NCI-H774 (cell line): ENCODE measurements around the gene ABL1.
"Not testable (repeated sequence)": the region's sequence is repeated elsewhere in the genome, so short reads cannot be mapped to it uniquely, and the experiment has no call there.

ENCODE experiments used
- DNase-seq: peaks from one replicate; lab custom pipeline; 2025; lab: John Stamatoyannopoulos, UW

The ABL1 gene

GRCh38 chr9:130825351-130825651 lies 9.8 kb upstream of the ABL1 start:
- DNase-seq = no peak

- no peak for DNase-seq
Measured at GRCh38 chr9:130825809-130826208, 9.2 kb upstream of the ABL1 start.

- DNase-seq = no peak
Measured at GRCh38 chr9:130829762-130830161, 5.3 kb upstream of the ABL1 start.

- DNase-seq = no peak
Measured at GRCh38 chr9:130830231-130830760, 4.8 kb upstream of the ABL1 start.

- DNase-seq = no peak
Measured at GRCh38 chr9:130831077-130831476, 4.0 kb upstream of the ABL1 start.

- DNase-seq = no peak
Measured at GRCh38 chr9:130833031-130833990, 1.7 kb upstream of the ABL1 start.

GRCh38 chr9:130835441-130836298 lies 616 bp downstream of the ABL1 start:
- DNase-seq = peak; percentile 31

GRCh38 chr9:130837002-130837511 lies 2.0 kb downstream of the ABL1 start:
- no peak for DNase-seq

- no peak for DNase-seq
Measured at GRCh38 chr9:130837643-130838042, 2.6 kb downstream of the ABL1 start.

GRCh38 chr9:130839132-130840111 lies 4.4 kb downstream of the ABL1 start:
- DNase-seq = no peak

- no peak for DNase-seq
Measured at GRCh38 chr9:130842545-130842944, 7.5 kb downstream of the ABL1 start.

- no peak for DNase-seq
Measured at GRCh38 chr9:130843049-130843908, 8.2 kb downstream of the ABL1 start.

- no peak for DNase-seq
Measured at GRCh38 chr9:130844044-130844451, 9.0 kb downstream of the ABL1 start.

GRCh38 chr9:130845254-130845653 lies 10.2 kb downstream of the ABL1 start:
- no peak for DNase-seq

GRCh38 chr9:130845901-130846481 lies 10.9 kb downstream of the ABL1 start:
- DNase-seq = no peak

- DNase-seq = no peak
Measured at GRCh38 chr9:130846487-130847305, 11.6 kb downstream of the ABL1 start.

GRCh38 chr9:130847306-130848217 lies 12.5 kb downstream of the ABL1 start:
- DNase-seq = no peak

GRCh38 chr9:130848514-130848913 lies 13.5 kb downstream of the ABL1 start:
- DNase-seq = not testable (repeated sequence)
